K562 (cell line): ENCODE results near the gene RPL27A. TPM values are rescaled to one million over a fixed set of nuclear protein-coding genes. Genes with fewer than 3 reads are reported as not detected.

Experiments
- ATAC-seq: fragments of 200-7000 bp; cut with Tn5 transposase; 3 replicates; pipeline ENCODE4 v1.9.1; 2020; ENCODE audit warnings: moderate library complexity
- BruUV-seq: library from RNA; stranded (reverse); fragments of 400-500 nt; replicated peaks from 2 replicates; lab custom pipeline; 2021; lab: Mats Ljungman, UMichigan
- CTCF ChIA-PET: fragments of 300-600 bp; formaldehyde crosslinking; extraction: SDS; loops from one replicate; lab custom pipeline; 2021; ENCODE audit warnings: low intra/inter-chr PET ratio; lab: Yijun Ruan, JAX
- POLR2A ChIA-PET: fragments of 300-600, 350-650 bp; sonication (Branson Sonifier 250); formaldehyde crosslinking; extraction: SDS; loops from one replicate; lab custom pipeline; 2021; ENCODE audit warnings: antibody characterized with exemption, inconsistent platforms; lab: Yijun Ruan, JAX
- DNase-seq, 4 experiments: peaks; one replicate each; pipeline versions ENCODE4 v3.0.0 to v3.0.0-alpha.2; 2011 to 2018; ENCODE audit warnings: low spot score in 3 of 4, mixed read lengths in 3 of 4; ENCODE audit errors: extremely low read depth in 1 of 4
- FAIRE-seq: peaks from 2 replicates; lab custom pipeline; 2011; peaks lifted over from hg19 to GRCh38; lab: Jason Lieb, UNC
- H2AFZ ChIP-seq: 2 replicates; pipeline ENCODE4 v1.6.0; 2011; ENCODE audit warnings: low read depth, low read length, control low read depth, inconsistent platforms
- H3K27ac ChIP-seq: fragments of 200-600 bp; 3 replicates; pipeline ENCODE4 v1.8.0; 2011; ENCODE audit warnings: low read depth, mild to moderate bottlenecking, control low read depth, inconsistent platforms, low read length, moderate library complexity, mixed read lengths; ENCODE audit errors: extremely low read depth
- H3K27me3 ChIP-seq, 2 experiments: fragments of 300-600 bp in 1 of 2; 2 replicates in 1 of 2; 3 replicates in 1 of 2; pipeline versions ENCODE4 v1.6.0 to v1.8.0; 2011; ENCODE audit warnings: inconsistent platforms in 2 of 2, low read length in 2 of 2, mild to moderate bottlenecking in 1 of 2, mixed read lengths in 1 of 2, moderate library complexity in 1 of 2; ENCODE audit not compliant: control insufficient read depth in 2 of 2, insufficient read depth in 2 of 2
- H3K36me3 ChIP-seq: fragments of 300-600 bp; 3 replicates; pipeline ENCODE4 v1.8.0; 2011; ENCODE audit warnings: mild to moderate bottlenecking, low read length, inconsistent platforms; ENCODE audit not compliant: control insufficient read depth, insufficient read depth
- H3K4me1 ChIP-seq, 2 experiments: fragments of 200-600 bp in 1 of 2; replicated peaks in 1 of 2; 2 replicates in 1 of 2; 3 replicates in 1 of 2; pipeline versions ENCODE4 v1.5.1 to v1.8.0; 2011; ENCODE audit warnings: inconsistent platforms in 2 of 2, low read length in 2 of 2, mild to moderate bottlenecking in 1 of 2, mixed read lengths in 1 of 2, moderate library complexity in 1 of 2; ENCODE audit not compliant: control insufficient read depth in 2 of 2, insufficient read depth in 2 of 2
- H3K4me2 ChIP-seq: 2 replicates; pipeline ENCODE4 v1.6.1; 2011; ENCODE audit warnings: low read length, control low read depth, inconsistent platforms, mixed read lengths; ENCODE audit not compliant: insufficient read depth
- H3K4me3 ChIP-seq: fragments of 200-600 bp; sonication (generic), shearing (Covaris generic); 2 replicates; pipeline ENCODE4 v1.5.1; 2016; ENCODE audit warnings: control low read depth, inconsistent platforms
- H3K79me2 ChIP-seq: fragments of 200-600 bp; 3 replicates; pipeline ENCODE4 v1.8.0; 2011; ENCODE audit warnings: low read length, inconsistent platforms; ENCODE audit not compliant: control insufficient read depth, insufficient read depth
- H3K9ac ChIP-seq, 2 experiments: 2 replicates each; pipeline versions ENCODE4 v1.6.0 to v1.6.1; 2011; ENCODE audit warnings: low read depth in 2 of 2, low read length in 2 of 2, control low read depth in 1 of 2, inconsistent platforms in 1 of 2, mild to moderate bottlenecking in 1 of 2, mixed read lengths in 1 of 2; ENCODE audit not compliant: insufficient read depth in 1 of 2
- H3K9me1 ChIP-seq: one replicate; pipeline ENCODE4 v1.6.0; 2011; ENCODE audit warnings: inconsistent platforms, mild to moderate bottlenecking, low read length, moderate library complexity; ENCODE audit not compliant: control insufficient read depth, insufficient read depth
- H3K9me3 ChIP-seq: replicated peaks from 2 replicates; pipeline ENCODE4 v1.5.1; 2011; ENCODE audit warnings: low read depth, low read length, inconsistent platforms; ENCODE audit not compliant: control insufficient read depth, insufficient read depth
- H4K20me1 ChIP-seq: replicated peaks from 2 replicates; pipeline ENCODE4 v1.6.1; 2011; ENCODE audit warnings: low read length, inconsistent platforms, mixed read lengths; ENCODE audit not compliant: control insufficient read depth, insufficient read depth
- C11orf30 ChIP-seq: fragments of 450-650 bp; IDR thresholded peaks from 2 replicates; pipeline ENCODE4 v1.6.1; 2016; ENCODE audit warnings: low read depth, mild to moderate bottlenecking
- CHD4 ChIP-seq: fragments of 200-600 bp; sonication (generic); IDR thresholded peaks from 3 replicates; pipeline ENCODE4 v1.6.1; 2012; ENCODE audit warnings: low read depth, mild to moderate bottlenecking, mixed read lengths, low read length, inconsistent platforms; ENCODE audit not compliant: insufficient read depth, insufficient replicate concordance, poor library complexity, severe bottlenecking
- CREBBP ChIP-seq: IDR thresholded peaks from one replicate; pipeline ENCODE4 v1.6.1; 2012; ENCODE audit warnings: low read depth, mild to moderate bottlenecking, control low read depth, inconsistent platforms, low read length
- ELF4 ChIP-seq: fragments of 450-650 bp; formaldehyde crosslinking; IDR thresholded peaks from 2 replicates; pipeline ENCODE4 v1.4.0; 2022; ENCODE audit warnings: missing genetic modification characterization
- JUN ChIP-seq, 2 experiments: sonication (generic) in 1 of 2; formaldehyde crosslinking in 1 of 2; IDR thresholded peaks; 2 replicates each; pipeline versions ENCODE4 v1.6.1 to v1.8.0; 2012 to 2022; ENCODE audit warnings: borderline replicate concordance in 2 of 2, mild to moderate bottlenecking in 2 of 2, improper control_type of control experiment in 1 of 2, low read depth in 1 of 2, low read length in 1 of 2, missing genetic modification reagents in 1 of 2
- MAFF ChIP-seq: IDR thresholded peaks from 2 replicates; pipeline ENCODE4 v1.6.1; 2012; ENCODE audit warnings: low read length, improper control_type of control experiment
- MAFK ChIP-seq: IDR thresholded peaks from 2 replicates; pipeline ENCODE4 v1.6.1; 2011; ENCODE audit warnings: low read length, improper control_type of control experiment
- MXI1 ChIP-seq: IDR thresholded peaks from 2 replicates; pipeline ENCODE4 v1.6.1; 2011; ENCODE audit warnings: low read depth, mild to moderate bottlenecking, improper control_type of control experiment, low read length
- RBM25 ChIP-seq: fragments of 200-400 bp; formaldehyde crosslinking; IDR thresholded peaks from 2 replicates; pipeline ENCODE4 v1.6.1; 2018; ENCODE audit warnings: low read length, low read depth, moderate library complexity; ENCODE audit not compliant: severe bottlenecking
- SMARCE1 ChIP-seq: fragments of 450-650 bp; IDR thresholded peaks from 2 replicates; pipeline ENCODE4 v1.7.1; 2016; ENCODE audit warnings: mild to moderate bottlenecking
- ZNF253 ChIP-seq: fragments of 250-450 bp; sonication (Bioruptor Pico); conservative IDR thresholded peaks from 2 replicates; pipeline ENCODE4 v1.6.1; 2021; ENCODE audit warnings: mild to moderate bottlenecking
- ZNF354B ChIP-seq: fragments of 250-450 bp; sonication (Bioruptor Pico); IDR thresholded peaks from 2 replicates; pipeline ENCODE4 v1.4.0; 2020
- ZNF507 ChIP-seq: conservative IDR thresholded peaks from 2 replicates; pipeline ENCODE4 v1.6.1; 2017; ENCODE audit warnings: missing genetic modification characterization, missing compliant biosample characterization
- ZNF561 ChIP-seq: fragments of 450-650 bp; formaldehyde crosslinking; conservative IDR thresholded peaks from 2 replicates; pipeline ENCODE4 v1.4.0; 2020; ENCODE audit warnings: mild to moderate bottlenecking, moderate library complexity
- WGBS: fragments of 100-300 bp; shearing (Covaris generic); methylation state at CpG from one replicate; pipeline ENCODE4 v1.1.6; 2016; ENCODE audit warnings: low coverage, mixed read lengths; ENCODE audit not compliant: insufficient coverage; ENCODE audit errors: missing lambda C conversion rate; 5-methylcytosine and 5-hydroxymethylcytosine counted together
- in situ Hi-C: fragments of 300-500 bp; cut with MboI; formaldehyde crosslinking; loops from 4 replicates; pipeline ENCODE4 v1.15.0; 2018; ENCODE audit warnings: inconsistent platforms, mixed read lengths
- intact Hi-C: fragments of 100-400 bp; cut with micrococcal nuclease; formaldehyde crosslinking; loops from 2 replicates; pipeline ENCODE4 v1.14.2; 2022
- polyA plus RNA-seq, 8 experiments: library from polyadenylated mRNA; depleted of rRNA in 4 of 8; stranded (reverse) in 5 of 8; unstranded in 3 of 8; fragments of >200 nt; fragmentation: Nextera tagmentation in 2 of 8; fragmentation: Illumina TruSeq in 1 of 8; extraction: Ambion mirVana in 2 of 8; extraction: Trizol in 1 of 8; gene quantifications; 2 replicates each; pipeline versions ENCODE4 v1.2.1 to v1.2.3, GENCODE V29; 2011 to 2014; ENCODE audit warnings: inconsistent platforms in 1 of 8, missing spikeins in 1 of 8
- total RNA-seq, 7 experiments: library from RNA; depleted of rRNA in 6 of 7; stranded (reverse); fragments of >200 nt in 6 of 7; fragmentation: Illumina TruSeq in 2 of 7; extraction: Trizol in 2 of 7; gene quantifications; 2 replicates each; pipeline versions ENCODE4 v1.2.1 to v1.2.3, GENCODE V29; 2011 to 2021; ENCODE audit warnings: low replicate concordance in 1 of 7
- TF ChIP-seq, protein P1 (sequence below): fragments of 250-450 bp; sonication (Bioruptor Pico); IDR thresholded peaks from 2 replicates; pipeline ENCODE4 v1.5.0; 2021; ENCODE audit warnings: mild to moderate bottlenecking, borderline replicate concordance

Gene RPL27A
- total and polyA plus RNA-seq, 9 of the 15 experiments (the other 6 are each of a cell fraction or from before 2014, with no cell fraction given) = 790 to 4,241 (median 2,267) TPM

DNA sequence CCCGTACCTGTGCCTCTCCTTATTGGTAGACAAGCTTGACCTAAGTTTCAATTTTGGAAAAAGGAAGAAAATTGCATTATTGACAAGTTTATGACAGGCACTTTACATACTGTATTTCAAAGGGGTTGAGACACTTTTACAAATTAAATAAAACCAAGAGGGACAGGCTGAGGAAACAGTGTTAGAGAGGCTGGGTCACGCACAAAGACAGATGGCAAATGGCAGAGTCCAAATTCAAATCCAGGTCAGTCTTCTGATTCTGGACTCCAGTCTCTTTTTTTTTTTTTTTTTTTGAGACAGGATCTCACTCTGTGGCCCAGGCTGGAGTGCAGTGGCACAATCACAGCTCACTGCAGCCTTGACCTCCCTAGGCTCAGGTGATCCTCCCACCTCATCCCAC, 10.2 kb upstream of the RPL27A start:
- FAIRE-seq = no peak
- H3K9me1 ChIP-seq = peaks cover 3% of the 10 kb centered on the region
- no peak overlapping the region for H2AFZ ChIP-seq
- DNase-seq = no peak
- H3K79me2 ChIP-seq = no peaks in the 10 kb centered on the region
- intact Hi-C loops = no loop called here
- no peak for ATAC-seq
- H3K9me3 ChIP-seq = no peaks in the 10 kb centered on the region
- TF ChIP-seq ZNF561 (no peak), MXI1 (no peak)
- CTCF ChIA-PET = no interaction called here
- WGBS = 88% methylated on average over 2 of the region's 2 CpGs
- in situ Hi-C loops = no loop called here
- H3K4me3 ChIP-seq = no peak overlapping the region
- H4K20me1 ChIP-seq = no peaks in the 10 kb centered on the region
- no peak overlapping the region for H3K4me2 ChIP-seq
- H3K27me3 ChIP-seq = no peaks in the 10 kb centered on the region
- no peaks in the 10 kb centered on the region for H3K4me1 ChIP-seq
- no peak overlapping the region for H3K9ac ChIP-seq
- BruUV-seq = no TSS peak
- H3K27ac ChIP-seq = no peak overlapping the region
- POLR2A ChIA-PET = interaction anchor here (0.6 to 1.6 kb wide), 5 partner anchors 10 to 20 kb away, joined by 3 to 9 read pairs (median 5); partner anchors contain the start of gene TRIM66
- H3K36me3 ChIP-seq = peaks cover 20% of the 10 kb centered on the region; the same call in 1 of the 3 replicates

GRCh38 chr11:8674859-8675258, 7.7 kb upstream of the RPL27A start:
- no peak overlapping the region for H3K9ac ChIP-seq
- no peak overlapping the region for H3K4me3 ChIP-seq
- no TSS peak for BruUV-seq
- H3K27me3 ChIP-seq = no peaks in the 10 kb centered on the region
- H3K79me2 ChIP-seq = no peaks in the 10 kb centered on the region
- CTCF ChIA-PET = no interaction called here
- DNase-seq = no peak
- H3K36me3 ChIP-seq = peaks cover 16% of the 10 kb centered on the region; the same call in 1 of the 3 replicates
- no peaks in the 10 kb centered on the region for H3K9me3 ChIP-seq
- no peak overlapping the region for H3K27ac ChIP-seq
- H3K4me2 ChIP-seq = no peak overlapping the region
- no peak for ATAC-seq
- in situ Hi-C loops (no loop called here), intact Hi-C loops (no loop called here)
- POLR2A ChIA-PET = interaction anchor here (2.6 kb wide), 1 partner anchor 8 kb away, joined by 24 read pairs; the partner anchor contains the start of genes RPL27A and TRIM66
- H4K20me1 ChIP-seq = no peaks in the 10 kb centered on the region
- H3K9me1 ChIP-seq = peaks cover 3% of the 10 kb centered on the region
- 38% methylated on average over 2 of the region's 2 CpGs for WGBS
- no peak overlapping the region for H2AFZ ChIP-seq
- peak; percentile 65 for FAIRE-seq
- H3K4me1 ChIP-seq = no peaks in the 10 kb centered on the region
- no peak for TF ChIP-seq CREBBP
- TF ChIP-seq ZNF253 (CRISPR knock-in tag) = no peak
- no peak for TF ChIP-seq JUN (IDR thresholded peaks at IDR 0.05; ENCODE audit: borderline replicate concordance, low read depth, low read length)
- TF ChIP-seq JUN (CRISPR knock-in tag; IDR thresholded peaks at IDR 0.05; ENCODE audit: borderline replicate concordance) = no peak
- TF ChIP-seq SMARCE1 = no peak
- no peak for TF ChIP-seq RBM25
- no peak for TF ChIP-seq ZNF354B (CRISPR knock-in tag)
- no peak for TF ChIP-seq ZNF507
- peak; percentile 64 for TF ChIP-seq MAFF
- TF ChIP-seq ELF4 (CRISPR knock-in tag) = no peak
- TF ChIP-seq, protein P1, sequence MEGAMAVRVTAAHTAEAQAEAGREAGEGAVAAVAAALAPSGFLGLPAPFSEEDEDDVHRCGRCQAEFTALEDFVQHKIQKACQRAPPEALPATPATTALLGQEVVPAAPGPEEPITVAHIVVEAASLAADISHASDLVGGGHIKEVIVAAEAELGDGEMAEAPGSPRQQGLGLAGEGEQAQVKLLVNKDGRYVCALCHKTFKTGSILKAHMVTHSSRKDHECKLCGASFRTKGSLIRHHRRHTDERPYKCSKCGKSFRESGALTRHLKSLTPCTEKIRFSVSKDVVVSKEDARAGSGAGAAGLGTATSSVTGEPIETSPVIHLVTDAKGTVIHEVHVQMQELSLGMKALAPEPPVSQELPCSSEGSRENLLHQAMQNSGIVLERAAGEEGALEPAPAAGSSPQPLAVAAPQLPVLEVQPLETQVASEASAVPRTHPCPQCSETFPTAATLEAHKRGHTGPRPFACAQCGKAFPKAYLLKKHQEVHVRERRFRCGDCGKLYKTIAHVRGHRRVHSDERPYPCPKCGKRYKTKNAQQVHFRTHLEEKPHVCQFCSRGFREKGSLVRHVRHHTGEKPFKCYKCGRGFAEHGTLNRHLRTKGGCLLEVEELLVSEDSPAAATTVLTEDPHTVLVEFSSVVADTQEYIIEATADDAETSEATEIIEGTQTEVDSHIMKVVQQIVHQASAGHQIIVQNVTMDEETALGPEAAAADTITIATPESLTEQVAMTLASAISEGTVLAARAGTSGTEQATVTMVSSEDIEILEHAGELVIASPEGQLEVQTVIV (CRISPR knock-in tag) = no peak
- peak; percentile 49; the same call in 1 of the 2 replicates for TF ChIP-seq MAFK
- no peak for TF ChIP-seq CHD4
- TF ChIP-seq C11orf30 = peak; percentile 70
